Activated naive CD8-positive, alpha-beta T cell treated with anti-CD3 and anti-CD28 coated beads, Interleukin-2, amount 50 U/mL, for 24 hours (primary cell): ENCODE data around the gene SMG6.

Experiments used
- ATAC-seq: fragments of 150-1000 bp; cut with Tn5 transposase; one replicate; pipeline ENCODE4 v1.10.0; 2021
- DNase-seq: peaks from one replicate; pipeline ENCODE4 v3.0.0; 2021
- H3K27ac Mint-ChIP-seq: one replicate; pipeline ENCODE4 v1.8.0; 2021; ENCODE audit warnings: mild to moderate bottlenecking, mixed read lengths
- H3K27me3 Mint-ChIP-seq: one replicate; pipeline ENCODE4 v1.8.0; 2021; ENCODE audit warnings: mixed read lengths
- H3K36me3 Mint-ChIP-seq: one replicate; pipeline ENCODE4 v1.8.0; 2021; ENCODE audit warnings: low read depth, mixed read lengths
- H3K4me1 Mint-ChIP-seq: one replicate; pipeline ENCODE4 v1.8.0; 2021; ENCODE audit warnings: mixed read lengths
- H3K4me3 Mint-ChIP-seq: one replicate; pipeline ENCODE4 v1.8.0; 2021; ENCODE audit warnings: mild to moderate bottlenecking, moderate library complexity, mixed read lengths
- H3K9me3 Mint-ChIP-seq: one replicate; pipeline ENCODE4 v1.8.0; 2021; ENCODE audit warnings: mixed read lengths

SMG6 gene

GRCh38 chr17:2040942-2041560 lies 262.5 kb downstream of the SMG6 start:
- Mint-ChIP-seq H3K27me3 (no peaks in the 10 kb centered on the region), H3K4me1 (peaks cover 22% of the 10 kb centered on the region), H3K36me3 (peaks cover 24% of the 10 kb centered on the region), H3K4me3 (peak overlapping the region; percentile 40), H3K9me3 (no peaks in the 10 kb centered on the region), H3K27ac (no peak overlapping the region)
- ATAC-seq (no peak), DNase-seq (no peak)

DNA sequence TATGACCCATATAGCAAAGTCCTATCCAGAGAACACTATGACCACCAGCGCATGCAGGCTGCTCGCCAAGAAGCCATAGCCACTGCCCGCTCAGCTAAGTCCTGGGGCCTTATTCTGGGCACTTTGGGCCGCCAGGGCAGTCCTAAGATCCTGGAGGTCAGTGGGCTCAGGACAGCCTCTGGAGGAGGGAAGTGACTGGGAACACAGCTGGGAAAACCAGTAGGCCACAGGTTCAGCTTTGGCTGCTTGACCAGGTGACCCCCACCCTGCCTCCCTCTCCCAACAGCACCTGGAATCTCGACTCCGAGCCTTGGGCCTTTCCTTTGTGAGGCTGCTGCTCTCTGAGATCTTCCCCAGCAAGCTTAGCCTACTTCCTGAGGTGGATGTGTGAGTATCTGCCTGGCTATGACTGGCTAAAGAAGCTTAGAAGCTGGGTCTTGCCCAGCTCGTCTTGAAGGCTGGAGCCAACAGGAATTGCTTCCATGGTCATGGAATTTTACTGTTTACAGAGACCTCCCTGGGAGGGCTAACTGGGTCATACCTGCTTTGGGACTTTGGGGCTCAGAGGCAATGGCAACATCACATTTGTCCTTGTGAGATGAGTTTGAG lies 263.3 kb downstream of the SMG6 start:
- no peaks in the 10 kb centered on the region for H3K27me3 Mint-ChIP-seq
- no peak overlapping the region for H3K27ac Mint-ChIP-seq
- peaks cover 25% of the 10 kb centered on the region for H3K36me3 Mint-ChIP-seq
- peak overlapping the region; percentile 40 for H3K4me3 Mint-ChIP-seq
- H3K9me3 Mint-ChIP-seq, result no peaks in the 10 kb centered on the region
- peaks cover 22% of the 10 kb centered on the region for H3K4me1 Mint-ChIP-seq
- ATAC-seq (no peak), DNase-seq (no peak)

DNA sequence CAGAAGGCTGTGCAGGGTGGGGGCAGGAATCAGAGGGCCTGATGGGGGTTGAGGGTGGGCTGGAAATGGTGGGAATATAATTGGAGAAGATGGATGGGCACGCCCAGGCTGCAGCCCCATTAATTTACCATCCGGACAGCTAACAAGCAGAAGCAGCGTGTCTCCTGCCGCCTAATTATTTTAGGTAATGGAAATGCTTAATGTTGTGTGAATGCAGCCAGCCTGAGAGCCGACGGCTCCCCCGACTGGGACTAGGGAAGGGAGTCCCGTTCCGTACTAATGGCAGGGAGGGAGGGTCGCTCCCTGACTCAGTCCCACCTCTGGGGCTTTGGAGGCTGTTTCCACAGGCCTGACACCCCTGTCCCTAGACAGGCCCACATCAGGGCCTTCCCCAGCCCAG lies 266.4 kb downstream of the SMG6 start:
- no peak overlapping the region for H3K27ac Mint-ChIP-seq
- ATAC-seq (no peak), DNase-seq (no peak)
- no peak overlapping the region for H3K4me3 Mint-ChIP-seq
- peaks cover 10% of the 10 kb centered on the region for H3K36me3 Mint-ChIP-seq
- H3K27me3 Mint-ChIP-seq, result no peaks in the 10 kb centered on the region
- peaks cover 11% of the 10 kb centered on the region for H3K4me1 Mint-ChIP-seq
- no peaks in the 10 kb centered on the region for H3K9me3 Mint-ChIP-seq

DNA sequence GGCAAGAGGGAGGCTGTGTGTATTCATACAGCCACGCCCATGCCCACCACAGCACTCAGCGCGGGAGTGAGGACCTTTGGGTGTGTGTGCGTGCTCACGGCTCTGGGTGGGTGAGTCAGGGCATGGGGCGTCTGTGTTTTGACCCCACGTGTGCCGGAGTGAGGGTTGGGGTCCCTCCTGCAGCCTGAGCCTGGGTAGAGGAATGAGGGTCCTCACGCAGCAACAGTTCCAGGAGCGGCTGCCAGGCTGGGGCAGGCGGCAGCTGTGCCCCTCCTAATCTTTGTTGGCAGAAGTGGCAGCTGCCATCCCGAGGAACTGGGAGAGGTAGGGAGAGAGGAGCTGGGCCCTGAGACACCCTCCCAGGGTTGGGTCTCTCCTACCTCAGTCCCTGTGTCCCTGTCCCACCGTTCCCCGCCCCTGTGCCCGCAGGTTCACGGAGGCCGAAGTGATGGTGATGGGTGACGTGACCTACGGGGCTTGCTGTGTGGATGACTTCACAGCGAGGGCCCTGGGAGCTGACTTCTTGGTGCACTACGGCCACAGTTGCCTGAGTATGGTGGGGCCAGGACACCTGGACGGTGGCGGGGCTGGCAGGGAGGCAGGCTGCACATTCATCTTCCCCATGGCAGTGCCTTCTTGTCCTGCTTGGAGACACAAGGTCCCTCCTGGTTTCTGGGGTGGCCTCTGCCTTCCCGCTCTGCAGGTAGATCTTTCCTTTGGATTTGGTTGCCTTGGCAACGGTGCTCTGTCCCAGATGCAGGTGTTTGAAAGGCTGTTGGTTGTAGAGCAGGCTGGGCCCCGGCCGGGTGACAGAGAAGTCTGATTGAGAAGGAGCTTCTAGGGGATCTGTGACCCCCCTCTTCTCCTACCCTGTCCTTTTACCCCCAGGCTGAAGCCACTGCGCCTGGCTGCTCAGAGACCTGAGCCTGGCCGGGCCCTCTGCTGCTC lies 267.8 kb downstream of the SMG6 start:
- no peaks in the 10 kb centered on the region for H3K9me3 Mint-ChIP-seq
- no peak overlapping the region for H3K4me3 Mint-ChIP-seq
- H3K4me1 Mint-ChIP-seq, result peaks cover 18% of the 10 kb centered on the region
- DNase-seq (no peak), ATAC-seq (no peak)
- no peaks in the 10 kb centered on the region for H3K27me3 Mint-ChIP-seq
- H3K36me3 Mint-ChIP-seq, result peaks cover 9% of the 10 kb centered on the region
- H3K27ac Mint-ChIP-seq, result no peak overlapping the region

GRCh38 chr17:2034806-2035540 lies 268.6 kb downstream of the SMG6 start:
- H3K4me3 Mint-ChIP-seq, result no peak overlapping the region
- no peak for DNase-seq
- H3K27ac Mint-ChIP-seq, result no peak overlapping the region

DNA sequence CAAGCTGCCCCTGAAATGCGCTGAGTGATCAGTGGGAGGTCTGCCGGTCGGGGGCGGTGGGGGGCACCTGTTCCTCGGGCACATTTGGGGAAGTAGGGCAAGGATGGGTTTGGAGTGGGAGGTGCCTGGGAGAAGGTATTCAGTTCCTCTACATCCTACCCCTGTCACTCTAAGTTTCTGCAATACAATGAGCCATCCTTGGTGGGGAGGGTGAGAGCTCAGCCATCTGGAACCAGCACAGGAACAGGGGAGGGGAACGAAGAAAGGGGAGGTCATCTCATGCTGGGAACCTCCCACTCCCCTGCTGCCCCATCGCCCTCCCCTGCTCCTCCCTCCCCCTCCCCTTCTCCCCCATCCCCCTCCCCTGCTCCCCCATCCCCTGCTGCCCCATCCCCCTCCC lies 269.4 kb downstream of the SMG6 start:
- DNase-seq, result no peak
- peaks cover 20% of the 10 kb centered on the region for H3K4me1 Mint-ChIP-seq
- H3K4me3 Mint-ChIP-seq, result no peak overlapping the region
- no peaks in the 10 kb centered on the region for H3K9me3 Mint-ChIP-seq
- H3K27me3 Mint-ChIP-seq, result no peaks in the 10 kb centered on the region
- ATAC-seq, result no peak
- no peak overlapping the region for H3K27ac Mint-ChIP-seq
- peaks cover 6% of the 10 kb centered on the region for H3K36me3 Mint-ChIP-seq

More at GRCh38 chr17:2034806-2035540, 268.6 kb downstream of the SMG6 start:
- Mint-ChIP-seq H3K36me3 (peaks cover 6% of the 10 kb centered on the region), H3K27me3 (no peaks in the 10 kb centered on the region), H3K4me1 (peaks cover 18% of the 10 kb centered on the region), H3K9me3 (no peaks in the 10 kb centered on the region)
- ATAC-seq, result no peak

- ATAC-seq (no peak), DNase-seq (no peak)
- H3K9me3 Mint-ChIP-seq, result no peaks in the 10 kb centered on the region
- no peaks in the 10 kb centered on the region for H3K27me3 Mint-ChIP-seq
- peaks cover 20% of the 10 kb centered on the region for H3K4me1 Mint-ChIP-seq
- H3K36me3 Mint-ChIP-seq, result peaks cover 6% of the 10 kb centered on the region
- H3K27ac Mint-ChIP-seq, result no peak overlapping the region
- H3K4me3 Mint-ChIP-seq, result no peak overlapping the region
Measured at GRCh38 chr17:2033153-2033552, 270.4 kb downstream of the SMG6 start.

DNA sequence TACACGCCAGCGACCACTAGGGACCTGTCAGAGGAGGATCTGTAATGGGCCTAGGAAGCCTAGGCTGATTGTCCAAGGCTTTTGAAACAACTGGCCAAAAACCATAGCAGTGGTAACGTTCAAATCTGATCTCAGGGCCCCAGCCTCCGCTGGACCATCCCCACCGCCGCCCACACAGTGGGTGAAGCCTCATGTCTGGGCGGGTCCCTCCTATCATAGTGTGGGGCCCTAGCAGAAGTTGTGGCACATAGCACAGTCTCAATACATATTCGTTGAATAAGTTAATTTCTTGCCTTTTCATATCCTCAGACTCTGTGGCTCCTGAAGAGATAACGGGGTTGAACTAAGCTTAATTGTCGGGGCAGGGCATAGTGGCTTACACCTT lies 272.8 kb downstream of the SMG6 start:
- no peak overlapping the region for H3K27ac Mint-ChIP-seq
- peak overlapping the region; percentile 93 for H3K4me3 Mint-ChIP-seq
- no peaks in the 10 kb centered on the region for H3K9me3 Mint-ChIP-seq
- H3K36me3 Mint-ChIP-seq, result no peaks in the 10 kb centered on the region
- DNase-seq, result peak; percentile 61
- H3K4me1 Mint-ChIP-seq, result peaks cover 25% of the 10 kb centered on the region
- H3K27me3 Mint-ChIP-seq, result peaks cover 15% of the 10 kb centered on the region
- peak; percentile 4 for ATAC-seq

- peak; percentile 95 for ATAC-seq
- peak; percentile 86 for DNase-seq
- Mint-ChIP-seq H3K9me3 (no peaks in the 10 kb centered on the region), H3K4me3 (peak within 1 kb of the TSS; percentile 93), H3K36me3 (no peaks in the 10 kb centered on the region), H3K27ac (peak within 1 kb of the TSS; percentile 56), H3K27me3 (peaks cover 19% of the 10 kb centered on the region), H3K4me1 (peaks cover 27% of the 10 kb centered on the region)
Measured at GRCh38 chr17:2029911-2030778, 273.4 kb downstream of the SMG6 start, which contains the start of gene DPH1. DPH1 (plus strand) TSS chr17:2030153; CDS start chr17:2030170, 17 bp downstream.

- ATAC-seq (no peak), DNase-seq (no peak)
- Mint-ChIP-seq H3K4me3 (no peak overlapping the region), H3K27me3 (peaks cover 21% of the 10 kb centered on the region), H3K27ac (no peak overlapping the region), H3K9me3 (no peaks in the 10 kb centered on the region), H3K36me3 (no peaks in the 10 kb centered on the region), H3K4me1 (peaks cover 29% of the 10 kb centered on the region)
Measured at GRCh38 chr17:2028737-2029136, 274.8 kb downstream of the SMG6 start.

DNA sequence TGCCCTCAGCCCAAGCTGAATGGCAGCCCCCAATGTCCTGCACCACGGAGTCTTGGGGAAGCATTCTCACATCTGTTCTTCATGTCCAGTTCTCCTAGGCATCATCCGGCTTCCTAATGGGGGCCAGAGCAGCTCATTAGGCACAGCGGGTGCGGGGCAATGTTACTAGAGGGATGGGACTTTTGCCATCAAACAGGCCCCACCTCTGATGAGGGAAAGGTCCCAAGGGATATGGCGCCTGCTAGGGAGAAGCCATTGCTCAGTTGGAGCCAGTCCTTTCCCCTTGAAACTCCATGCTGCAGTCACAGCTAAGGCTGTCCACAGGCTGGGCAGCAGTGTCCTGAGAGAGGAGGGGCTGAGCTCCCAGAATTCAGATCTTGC lies 275.4 kb downstream of the SMG6 start:
- Mint-ChIP-seq H3K4me1 (peaks cover 28% of the 10 kb centered on the region), H3K36me3 (no peaks in the 10 kb centered on the region), H3K9me3 (no peaks in the 10 kb centered on the region), H3K27ac (no peak overlapping the region), H3K27me3 (peaks cover 23% of the 10 kb centered on the region), H3K4me3 (no peak overlapping the region)
- DNase-seq, result no peak
- ATAC-seq, result no peak

GRCh38 chr17:2027528-2028233 lies 275.9 kb downstream of the SMG6 start:
- H3K36me3 Mint-ChIP-seq, result no peaks in the 10 kb centered on the region
- peaks cover 26% of the 10 kb centered on the region for H3K27me3 Mint-ChIP-seq
- no peaks in the 10 kb centered on the region for H3K9me3 Mint-ChIP-seq
- ATAC-seq (no peak), DNase-seq (peak; percentile 18)
- peaks cover 33% of the 10 kb centered on the region for H3K4me1 Mint-ChIP-seq
- H3K4me3 Mint-ChIP-seq, result no peak overlapping the region
- no peak overlapping the region for H3K27ac Mint-ChIP-seq

DNA sequence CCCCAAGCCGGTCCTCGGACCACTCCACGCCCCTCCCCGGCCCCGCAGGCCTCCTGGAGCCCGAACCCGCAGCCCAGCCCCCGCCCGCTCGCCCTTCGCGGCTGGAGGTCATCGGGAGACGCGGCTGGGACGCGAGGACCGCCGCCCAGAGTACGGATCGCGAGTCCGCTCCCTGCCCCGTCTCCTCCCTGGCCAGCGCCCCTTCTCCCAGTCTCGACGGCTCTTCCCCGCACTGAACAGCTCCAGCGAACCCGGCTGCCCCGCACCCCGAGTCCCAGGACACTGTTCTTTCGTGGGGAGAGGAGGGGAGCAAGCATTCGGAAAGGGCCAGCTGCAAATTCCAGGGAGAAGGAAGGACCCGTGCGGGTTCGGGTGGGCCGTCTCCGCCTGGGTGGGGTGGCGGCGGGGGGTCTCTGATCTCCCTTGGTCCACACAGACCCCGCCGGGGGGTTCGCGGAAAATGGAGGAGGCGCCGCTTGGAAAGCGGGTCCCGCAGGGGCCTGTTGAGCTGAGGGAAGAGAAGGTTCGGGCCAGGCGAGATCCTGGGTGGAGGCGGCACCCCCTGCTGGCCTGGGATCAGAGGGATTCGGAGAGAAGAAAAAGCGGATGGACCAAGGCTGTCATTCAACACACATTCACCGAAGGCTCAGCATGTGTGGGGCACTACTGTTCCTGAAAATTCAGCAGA lies 277.8 kb downstream of the SMG6 start:
- no peak overlapping the region for H3K27ac Mint-ChIP-seq
- no peaks in the 10 kb centered on the region for H3K36me3 Mint-ChIP-seq
- H3K4me1 Mint-ChIP-seq, result peaks cover 19% of the 10 kb centered on the region

More for the DNA sequence above, 277.8 kb downstream of the SMG6 start:
- Mint-ChIP-seq H3K4me3 (peak overlapping the region; percentile 63), H3K9me3 (no peaks in the 10 kb centered on the region), H3K27me3 (peaks cover 28% of the 10 kb centered on the region)
- ATAC-seq, result no peak
- DNase-seq, result peak; percentile 42
